ENCODE results near the gene ERLEC1.

Gene ERLEC1, protein sequence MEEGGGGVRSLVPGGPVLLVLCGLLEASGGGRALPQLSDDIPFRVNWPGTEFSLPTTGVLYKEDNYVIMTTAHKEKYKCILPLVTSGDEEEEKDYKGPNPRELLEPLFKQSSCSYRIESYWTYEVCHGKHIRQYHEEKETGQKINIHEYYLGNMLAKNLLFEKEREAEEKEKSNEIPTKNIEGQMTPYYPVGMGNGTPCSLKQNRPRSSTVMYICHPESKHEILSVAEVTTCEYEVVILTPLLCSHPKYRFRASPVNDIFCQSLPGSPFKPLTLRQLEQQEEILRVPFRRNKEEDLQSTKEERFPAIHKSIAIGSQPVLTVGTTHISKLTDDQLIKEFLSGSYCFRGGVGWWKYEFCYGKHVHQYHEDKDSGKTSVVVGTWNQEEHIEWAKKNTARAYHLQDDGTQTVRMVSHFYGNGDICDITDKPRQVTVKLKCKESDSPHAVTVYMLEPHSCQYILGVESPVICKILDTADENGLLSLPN

DNA sequence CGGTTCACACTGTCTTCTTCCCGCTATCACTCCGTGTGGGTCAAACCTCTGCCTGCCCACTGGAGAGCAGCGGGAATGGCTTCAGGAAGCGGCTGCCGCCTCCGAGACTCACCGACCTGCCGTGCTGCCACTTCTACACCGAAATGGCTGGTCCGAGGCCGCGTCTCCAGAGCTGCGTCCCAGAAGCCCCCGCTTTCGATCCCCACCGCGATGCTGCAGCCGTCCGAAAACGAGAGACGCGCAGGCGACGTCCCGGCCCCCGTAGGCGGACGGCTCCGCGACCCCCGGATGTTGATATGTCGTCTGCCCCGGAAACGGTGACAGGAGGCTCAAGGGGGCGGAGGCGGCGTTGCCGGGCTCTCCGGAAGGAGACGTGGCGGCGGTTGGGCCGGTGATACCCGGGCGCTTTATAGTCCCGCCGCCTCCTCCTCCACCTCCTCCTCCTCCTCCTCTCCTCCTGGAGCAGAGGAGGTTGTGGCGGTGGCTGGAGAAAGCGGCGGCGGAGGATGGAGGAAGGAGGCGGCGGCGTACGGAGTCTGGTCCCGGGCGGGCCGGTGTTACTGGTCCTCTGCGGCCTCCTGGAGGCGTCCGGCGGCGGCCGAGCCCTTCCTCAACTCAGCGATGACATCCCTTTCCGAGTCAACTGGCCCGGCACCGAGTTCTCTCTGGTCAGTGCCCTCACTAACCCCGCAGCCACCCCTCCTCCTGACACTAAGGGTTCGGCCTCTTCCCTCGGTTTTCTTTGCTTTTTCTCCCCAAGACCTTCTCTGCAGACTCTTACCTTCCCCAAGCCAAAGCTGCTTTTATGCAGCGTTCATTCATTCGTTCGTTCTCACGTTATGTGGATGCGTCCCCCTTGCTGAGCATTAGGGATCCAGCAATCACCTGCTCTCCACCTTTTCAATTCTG is at the start of gene ERLEC1, which contains the start of gene ASB3:
TSS of gene ERLEC1 (plus strand) at position 340 of the 909 bp plus-strand sequence. CDS start at position 507, 167 bp downstream.
TSS of gene ASB3 (minus strand) at position 249 of the 909 bp plus-strand sequence. CDS start 21,381 bp downstream, outside the sequence.
- peak within 1 kb of the TSS; percentile 92 for H3K27ac ChIP-seq (ENCODE audit: low read depth, low read length)
- H3K4me3 ChIP-seq (ENCODE audit: low read depth, low read length), result peak within 1 kb of the TSS; percentile 88
- H3K9ac ChIP-seq (ENCODE audit: low read depth, low read length), result peak within 1 kb of the TSS; percentile 88
- no peaks in the 10 kb centered on the region for H3K27me3 ChIP-seq (ENCODE audit: control insufficient read depth, insufficient read depth, low read length)
- 0 out of 2 replicates have a peak, but pooled peaks cover under 1% of the 10 kb centered on the region for H3K36me3 ChIP-seq (ENCODE audit: control insufficient read depth, insufficient read depth, low read length)
- peaks cover 35% of the 10 kb centered on the region for H3K4me1 ChIP-seq (ENCODE audit: control insufficient read depth, insufficient read depth, low read length)
- H3K9me3 ChIP-seq (ENCODE audit: control insufficient read depth, insufficient read depth, low read length), result no peaks in the 10 kb centered on the region

DNA sequence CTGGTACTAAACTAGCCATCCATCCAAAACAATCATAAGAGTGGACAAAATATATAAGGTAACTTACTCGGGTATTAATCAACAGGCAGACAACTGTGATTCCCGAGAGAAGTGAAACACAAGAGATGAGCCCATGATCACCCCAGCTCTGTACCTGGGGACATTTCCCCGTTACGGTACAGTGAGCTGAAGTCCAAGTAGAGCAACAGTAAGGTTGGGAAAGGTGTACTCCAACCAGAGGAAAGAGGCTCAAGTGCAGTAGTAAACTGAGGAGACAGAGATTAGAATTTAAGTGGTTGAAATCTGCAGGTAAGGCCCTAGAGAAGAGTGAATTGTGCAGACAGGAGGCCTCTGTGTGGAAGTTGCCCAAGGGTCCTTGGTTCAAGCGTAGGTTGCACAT is 49.8 kb upstream of the ERLEC1 start:
- Histone ChIP-seq H3K4me1 (ENCODE audit: control insufficient read depth, insufficient read depth, low read length) (no peaks in the 10 kb centered on the region), H3K27me3 (ENCODE audit: control insufficient read depth, insufficient read depth, low read length) (no peaks in the 10 kb centered on the region), H3K9me3 (ENCODE audit: control insufficient read depth, insufficient read depth, low read length) (no peaks in the 10 kb centered on the region), H3K36me3 (ENCODE audit: control insufficient read depth, insufficient read depth, low read length) (0 out of 2 replicates have a peak, but pooled peaks cover 4% of the 10 kb centered on the region), H3K9ac (ENCODE audit: low read depth, low read length) (no peak overlapping the region), H3K27ac (ENCODE audit: low read depth, low read length) (no peak overlapping the region), H3K4me3 (ENCODE audit: low read depth, low read length) (no peak overlapping the region)

DNA sequence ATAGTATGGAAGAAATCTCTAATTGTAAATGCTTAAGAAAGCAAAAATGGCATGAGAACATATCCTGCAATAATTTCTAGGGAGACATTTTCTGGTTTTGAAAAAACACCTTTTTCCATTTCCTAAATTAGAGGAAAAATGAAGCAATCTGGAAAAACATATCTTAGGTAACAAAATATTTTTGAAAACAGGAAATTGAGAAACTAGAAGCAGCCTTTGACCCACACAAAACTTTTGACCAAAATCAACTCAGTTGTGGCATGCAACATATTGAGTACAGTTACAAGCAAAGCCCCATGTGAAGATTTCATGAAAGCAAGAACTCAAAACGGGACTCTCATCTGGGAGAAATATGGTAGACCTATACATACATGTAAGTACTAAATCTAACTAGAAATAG is 47.8 kb upstream of the ERLEC1 start:
- H3K9me3 ChIP-seq (ENCODE audit: control insufficient read depth, insufficient read depth, low read length), result no peaks in the 10 kb centered on the region
- H3K36me3 ChIP-seq (ENCODE audit: control insufficient read depth, insufficient read depth, low read length), result 0 out of 2 replicates have a peak, but pooled peaks cover 4% of the 10 kb centered on the region
- H3K27ac ChIP-seq (ENCODE audit: low read depth, low read length), result no peak overlapping the region
- H3K4me3 ChIP-seq (ENCODE audit: low read depth, low read length), result no peak overlapping the region
- H3K9ac ChIP-seq (ENCODE audit: low read depth, low read length), result no peak overlapping the region
- no peaks in the 10 kb centered on the region for H3K27me3 ChIP-seq (ENCODE audit: control insufficient read depth, insufficient read depth, low read length)
- H3K4me1 ChIP-seq (ENCODE audit: control insufficient read depth, insufficient read depth, low read length), result no peaks in the 10 kb centered on the region

DNA sequence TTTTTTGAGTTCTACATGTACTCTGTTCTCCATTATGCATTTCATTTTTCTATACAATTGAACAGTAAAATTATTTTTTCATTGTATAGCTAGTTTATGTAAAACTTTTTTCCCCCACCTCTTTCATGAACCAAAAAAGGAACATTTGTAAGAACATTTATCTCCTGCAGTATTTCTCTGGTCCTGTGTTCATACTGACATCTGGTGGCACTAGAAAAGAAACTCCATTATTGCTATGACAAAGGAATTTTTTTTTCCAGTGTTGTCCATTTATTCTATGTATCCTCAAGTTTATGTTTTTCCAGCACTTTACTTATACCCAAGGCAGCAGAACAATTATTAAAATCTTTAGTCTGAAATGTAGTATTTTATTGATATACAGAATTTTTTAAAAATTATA is 46.7 kb upstream of the ERLEC1 start:
- Histone ChIP-seq H3K9me3 (ENCODE audit: control insufficient read depth, insufficient read depth, low read length) (no peaks in the 10 kb centered on the region), H3K4me3 (ENCODE audit: low read depth, low read length) (no peak overlapping the region), H3K9ac (ENCODE audit: low read depth, low read length) (no peak overlapping the region), H3K4me1 (ENCODE audit: control insufficient read depth, insufficient read depth, low read length) (no peaks in the 10 kb centered on the region), H3K27ac (ENCODE audit: low read depth, low read length) (no peak overlapping the region), H3K27me3 (ENCODE audit: control insufficient read depth, insufficient read depth, low read length) (no peaks in the 10 kb centered on the region), H3K36me3 (ENCODE audit: control insufficient read depth, insufficient read depth, low read length) (0 out of 2 replicates have a peak, but pooled peaks cover 4% of the 10 kb centered on the region)

DNA sequence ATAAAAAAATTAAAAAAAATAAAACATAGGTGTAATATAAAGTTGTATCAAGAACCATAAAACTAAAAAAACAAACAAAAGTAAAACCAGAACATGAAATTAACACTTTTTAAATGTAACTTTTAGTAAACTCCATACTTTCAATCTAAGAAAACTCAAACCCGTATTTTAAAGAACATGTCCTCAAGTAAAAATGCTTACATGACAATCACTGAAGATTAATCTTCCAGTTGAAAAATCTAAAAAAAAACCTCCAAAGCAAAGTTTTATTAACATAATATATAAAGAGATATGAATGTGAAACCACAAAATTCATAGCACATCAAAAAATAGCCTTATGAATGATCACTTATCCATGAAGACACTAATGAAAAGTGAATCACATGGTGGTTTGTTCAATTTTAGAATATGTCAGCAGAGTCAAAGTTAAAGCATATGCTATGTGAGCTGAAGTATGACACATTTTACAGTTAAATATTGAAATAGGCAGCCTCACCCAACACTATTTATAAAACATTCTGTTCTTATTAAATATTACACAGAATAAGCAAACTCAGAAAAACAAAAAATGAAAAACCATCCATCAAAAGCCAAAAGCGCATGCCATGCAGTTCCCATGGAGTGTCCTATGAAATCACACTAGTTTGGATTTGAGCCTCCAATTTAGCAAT is 42.3 kb upstream of the ERLEC1 start:
- Histone ChIP-seq H3K27ac (ENCODE audit: low read depth, low read length) (no peak overlapping the region), H3K4me1 (ENCODE audit: control insufficient read depth, insufficient read depth, low read length) (no peaks in the 10 kb centered on the region), H3K9ac (ENCODE audit: low read depth, low read length) (no peak overlapping the region), H3K9me3 (ENCODE audit: control insufficient read depth, insufficient read depth, low read length) (no peaks in the 10 kb centered on the region), H3K4me3 (ENCODE audit: low read depth, low read length) (no peak overlapping the region), H3K36me3 (ENCODE audit: control insufficient read depth, insufficient read depth, low read length) (peaks cover 11% of the 10 kb centered on the region; the same call in 1 of the 2 replicates), H3K27me3 (ENCODE audit: control insufficient read depth, insufficient read depth, low read length) (no peaks in the 10 kb centered on the region)

DNA sequence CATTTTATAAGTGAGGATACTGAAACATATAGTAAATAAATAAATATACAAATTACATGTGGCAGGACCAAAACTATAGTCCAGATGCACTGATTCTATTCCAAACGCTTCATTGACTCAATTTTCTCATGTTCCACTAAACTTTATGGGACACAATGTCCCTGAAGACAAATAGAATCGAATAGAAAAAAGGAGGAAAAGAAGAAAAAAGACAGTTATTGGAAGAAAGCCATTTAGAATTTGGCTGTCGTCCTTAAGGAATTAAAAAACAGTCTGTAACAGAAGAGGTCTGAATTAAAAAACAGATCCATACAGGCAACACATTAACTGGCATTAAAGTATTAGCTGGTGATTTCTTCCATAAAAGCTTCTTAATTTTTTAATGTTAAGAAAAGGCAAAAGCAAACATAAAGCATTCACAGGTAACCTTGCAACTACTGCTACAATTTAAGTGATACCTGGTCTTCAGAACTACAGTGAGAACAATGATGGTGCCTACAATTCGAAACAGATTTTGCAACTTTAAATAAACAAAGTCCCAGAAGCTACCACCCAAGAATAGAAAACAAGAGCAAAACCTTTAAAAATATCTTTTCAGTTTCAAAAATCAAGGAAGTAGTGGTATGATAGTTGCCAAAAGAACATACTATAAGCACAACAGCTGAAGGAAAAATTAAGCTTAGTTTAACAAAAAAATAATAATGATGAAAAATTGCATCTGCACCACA is 36.6 kb upstream of the ERLEC1 start:
- Histone ChIP-seq H3K27ac (ENCODE audit: low read depth, low read length) (no peak overlapping the region), H3K4me3 (ENCODE audit: low read depth, low read length) (no peak overlapping the region), H3K9ac (ENCODE audit: low read depth, low read length) (no peak overlapping the region)

DNA sequence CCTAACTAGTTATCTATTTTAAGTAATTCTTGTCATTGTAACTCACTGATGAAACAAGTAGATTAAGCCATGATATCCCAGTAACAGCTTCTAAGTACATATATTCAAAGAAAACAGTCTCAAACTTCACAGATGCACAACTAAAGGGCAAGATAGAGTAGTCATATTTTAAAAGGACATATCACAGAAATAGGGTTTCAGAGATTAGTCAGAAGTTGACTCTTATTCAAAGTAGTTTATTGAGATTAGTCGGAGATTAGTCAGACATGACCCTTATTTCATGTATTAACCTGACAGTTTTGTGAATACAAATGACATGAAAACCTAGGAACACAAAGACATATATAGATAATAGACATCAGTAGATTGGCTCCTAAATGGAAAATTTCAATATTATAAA is 35.1 kb upstream of the ERLEC1 start:
- no peak overlapping the region for H3K9ac ChIP-seq (ENCODE audit: low read depth, low read length)
- H3K4me1 ChIP-seq (ENCODE audit: control insufficient read depth, insufficient read depth, low read length), result no peaks in the 10 kb centered on the region
- no peaks in the 10 kb centered on the region for H3K9me3 ChIP-seq (ENCODE audit: control insufficient read depth, insufficient read depth, low read length)
- H3K36me3 ChIP-seq (ENCODE audit: control insufficient read depth, insufficient read depth, low read length), result peaks cover 27% of the 10 kb centered on the region
- no peaks in the 10 kb centered on the region for H3K27me3 ChIP-seq (ENCODE audit: control insufficient read depth, insufficient read depth, low read length)
- H3K4me3 ChIP-seq (ENCODE audit: low read depth, low read length), result no peak overlapping the region
- no peak overlapping the region for H3K27ac ChIP-seq (ENCODE audit: low read depth, low read length)

More for the DNA sequence above, 36.6 kb upstream of the ERLEC1 start:
- Histone ChIP-seq H3K9me3 (ENCODE audit: control insufficient read depth, insufficient read depth, low read length) (no peaks in the 10 kb centered on the region), H3K27me3 (ENCODE audit: control insufficient read depth, insufficient read depth, low read length) (no peaks in the 10 kb centered on the region), H3K36me3 (ENCODE audit: control insufficient read depth, insufficient read depth, low read length) (peaks cover 14% of the 10 kb centered on the region), H3K4me1 (ENCODE audit: control insufficient read depth, insufficient read depth, low read length) (no peaks in the 10 kb centered on the region)

DNA sequence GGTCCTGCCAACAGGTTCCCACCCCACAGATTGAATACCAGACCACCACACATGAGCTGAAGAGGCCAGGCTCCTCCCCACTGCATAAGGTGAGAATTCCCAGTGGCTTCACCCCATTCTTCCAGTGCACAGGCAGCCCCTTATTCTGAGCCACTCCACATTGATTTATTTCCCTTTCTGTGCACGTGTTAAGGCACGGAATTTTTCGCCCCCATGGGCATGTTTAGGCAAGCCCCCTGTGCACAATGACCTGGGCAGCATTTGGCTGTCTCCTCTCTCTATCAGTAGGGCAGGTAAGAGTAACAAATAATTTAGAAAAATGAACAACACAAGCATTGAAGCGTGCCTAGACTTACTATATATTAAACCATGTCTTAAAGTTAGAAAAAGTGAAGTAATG is 34.5 kb upstream of the ERLEC1 start:
- Histone ChIP-seq H3K36me3 (ENCODE audit: control insufficient read depth, insufficient read depth, low read length) (peaks cover 28% of the 10 kb centered on the region), H3K27me3 (ENCODE audit: control insufficient read depth, insufficient read depth, low read length) (no peaks in the 10 kb centered on the region), H3K9ac (ENCODE audit: low read depth, low read length) (no peak overlapping the region), H3K27ac (ENCODE audit: low read depth, low read length) (no peak overlapping the region), H3K4me3 (ENCODE audit: low read depth, low read length) (no peak overlapping the region), H3K9me3 (ENCODE audit: control insufficient read depth, insufficient read depth, low read length) (no peaks in the 10 kb centered on the region), H3K4me1 (ENCODE audit: control insufficient read depth, insufficient read depth, low read length) (no peaks in the 10 kb centered on the region)

DNA sequence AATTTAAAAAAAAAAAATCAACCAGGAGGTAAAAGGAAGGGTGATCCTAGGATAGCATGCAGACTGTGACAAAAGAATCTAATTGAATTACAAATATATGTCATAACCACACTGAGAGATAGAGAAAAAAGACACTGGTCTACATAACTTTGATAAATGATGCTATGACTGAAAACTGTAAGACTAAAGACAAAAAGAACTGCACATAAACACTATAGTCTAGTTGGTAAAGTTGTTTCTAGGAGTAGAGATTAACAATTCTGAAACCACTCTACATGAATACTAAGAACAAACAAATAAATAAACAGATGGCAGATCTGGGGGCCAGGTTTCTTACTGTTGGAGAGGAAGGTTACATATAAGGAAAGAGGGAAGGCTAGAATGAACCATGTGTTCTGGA is 33.8 kb upstream of the ERLEC1 start:
- Histone ChIP-seq H3K27ac (ENCODE audit: low read depth, low read length) (no peak overlapping the region), H3K27me3 (ENCODE audit: control insufficient read depth, insufficient read depth, low read length) (no peaks in the 10 kb centered on the region), H3K9me3 (ENCODE audit: control insufficient read depth, insufficient read depth, low read length) (no peaks in the 10 kb centered on the region), H3K36me3 (ENCODE audit: control insufficient read depth, insufficient read depth, low read length) (peaks cover 22% of the 10 kb centered on the region), H3K4me1 (ENCODE audit: control insufficient read depth, insufficient read depth, low read length) (no peaks in the 10 kb centered on the region), H3K9ac (ENCODE audit: low read depth, low read length) (no peak overlapping the region), H3K4me3 (ENCODE audit: low read depth, low read length) (no peak overlapping the region)

DNA sequence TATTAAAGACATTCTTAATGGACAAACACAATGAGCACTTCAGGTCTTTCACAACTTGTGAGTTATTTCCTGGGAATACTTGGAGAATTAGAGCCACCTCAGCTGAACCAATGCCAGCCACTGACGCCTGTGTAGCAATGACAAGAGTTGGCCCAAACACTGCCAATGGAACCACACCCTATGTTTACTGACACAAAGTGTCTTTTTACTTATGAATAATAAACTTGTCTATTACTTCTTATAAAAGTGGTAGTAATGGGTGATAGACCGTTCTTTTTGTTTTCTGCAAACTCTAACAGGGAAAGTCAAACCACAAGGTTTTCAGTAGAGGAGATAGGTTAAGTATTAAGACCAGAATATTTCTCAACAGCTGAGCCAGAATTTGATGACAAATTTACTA is 31.7 kb upstream of the ERLEC1 start:
- Histone ChIP-seq H3K27ac (ENCODE audit: low read depth, low read length) (no peak overlapping the region), H3K4me3 (ENCODE audit: low read depth, low read length) (no peak overlapping the region), H3K9me3 (ENCODE audit: control insufficient read depth, insufficient read depth, low read length) (no peaks in the 10 kb centered on the region), H3K36me3 (ENCODE audit: control insufficient read depth, insufficient read depth, low read length) (peaks cover 17% of the 10 kb centered on the region; the same call in 1 of the 2 replicates), H3K4me1 (ENCODE audit: control insufficient read depth, insufficient read depth, low read length) (no peaks in the 10 kb centered on the region), H3K27me3 (ENCODE audit: control insufficient read depth, insufficient read depth, low read length) (no peaks in the 10 kb centered on the region), H3K9ac (ENCODE audit: low read depth, low read length) (no peak overlapping the region)
